ENCODE measurements around the gene AFAP1.

Gene AFAP1

GRCh38 chr4:7818399-7818911, 121.2 kb downstream of the AFAP1 start:
- DNase-seq: no peak

DNA sequence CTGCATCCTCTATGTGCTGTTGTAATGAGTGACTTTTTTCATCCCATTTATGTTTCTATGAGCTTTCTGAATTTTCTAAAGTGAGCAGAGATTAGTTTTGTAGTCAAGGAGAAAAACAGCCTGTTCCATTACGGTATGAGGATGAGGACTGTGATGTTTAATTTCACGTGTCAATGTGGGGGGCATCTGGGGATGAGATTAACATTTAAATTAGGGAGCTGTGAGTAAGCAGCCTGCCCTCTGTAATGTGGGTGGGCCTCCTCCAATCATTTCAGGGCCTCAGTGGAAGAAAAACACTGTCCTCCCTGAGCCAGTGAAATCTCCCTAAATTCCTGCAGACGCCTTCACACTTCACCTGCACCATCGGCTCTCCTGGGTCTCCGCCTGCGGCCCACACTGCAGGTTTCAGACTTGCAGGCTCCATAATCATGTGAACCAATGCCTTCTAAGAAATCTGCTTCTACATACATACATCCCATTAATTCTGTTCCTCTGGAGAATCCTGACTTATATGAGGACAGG, 121.7 kb downstream of the AFAP1 start:
- DNase-seq: no peak

GRCh38 chr4:7816771-7817170, 122.9 kb downstream of the AFAP1 start:
- DNase-seq: no peak

GRCh38 chr4:7815981-7816380, 123.7 kb downstream of the AFAP1 start:
- no peak for DNase-seq

DNA sequence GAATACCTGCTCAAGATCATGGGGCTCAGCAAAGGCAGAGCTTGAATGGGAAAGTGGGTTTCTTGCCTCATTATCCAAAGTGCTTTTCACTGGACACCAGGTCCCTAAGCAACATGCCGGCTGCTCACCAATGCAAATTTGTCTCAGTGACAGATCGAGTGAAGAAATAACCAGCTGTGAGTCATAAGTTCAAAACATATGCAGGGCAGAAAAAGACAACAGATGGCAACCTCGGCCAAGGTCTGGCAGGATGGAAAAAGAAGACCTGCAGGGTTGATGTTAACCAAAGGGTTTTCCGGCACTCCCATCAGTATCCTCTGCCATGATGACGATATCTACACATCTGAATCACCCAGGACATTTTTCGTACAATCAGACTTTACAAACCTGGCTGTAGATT, 124.1 kb downstream of the AFAP1 start:
- no peak for DNase-seq

DNA sequence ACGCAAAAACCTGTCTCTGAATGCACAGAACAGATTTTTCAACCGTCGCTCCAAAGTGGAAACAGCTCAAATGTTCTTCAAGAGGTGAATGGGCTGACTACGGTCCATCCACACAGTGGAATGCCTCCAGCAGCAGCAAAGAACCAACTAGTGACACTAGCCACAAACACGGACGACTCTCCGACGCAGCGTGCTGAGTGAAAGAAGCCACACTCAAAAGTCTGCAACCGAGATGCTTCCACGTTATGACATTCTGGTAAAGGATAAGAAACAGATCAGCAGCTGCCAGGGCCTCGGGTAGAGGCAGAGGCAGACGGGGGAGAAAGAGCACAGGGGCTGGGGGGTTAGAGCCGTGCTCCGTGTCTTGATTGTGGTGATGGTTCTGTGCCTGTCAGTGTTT, 125.2 kb downstream of the AFAP1 start:
- no peak for DNase-seq

DNA sequence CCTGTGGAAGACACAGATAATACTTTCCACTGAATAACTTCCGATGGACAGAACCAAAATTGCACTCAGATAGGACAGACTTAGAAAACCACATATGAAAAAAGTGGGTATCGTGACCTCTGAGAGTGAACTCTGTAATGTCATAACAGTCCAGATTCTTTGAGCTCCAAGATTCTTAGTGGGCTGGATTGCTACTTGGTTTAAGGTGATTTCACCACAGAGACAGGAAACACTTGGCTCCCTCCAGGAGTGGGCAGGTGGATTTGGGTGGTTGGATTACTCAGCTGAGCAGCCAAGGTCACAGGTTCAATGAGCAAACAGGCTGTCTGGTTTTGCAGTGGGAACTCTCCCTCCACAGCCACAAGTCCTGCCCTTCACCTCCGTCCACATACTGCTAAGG, 126.0 kb downstream of the AFAP1 start:
- no peak for DNase-seq

- DNase-seq: no peak
Observed at GRCh38 chr4:7812921-7813320, 126.7 kb downstream of the AFAP1 start.

- DNase-seq: no peak
Observed at GRCh38 chr4:7812231-7812857, 127.3 kb downstream of the AFAP1 start.

GRCh38 chr4:7811536-7812191, 128.0 kb downstream of the AFAP1 start:
- no peak for DNase-seq

DNA sequence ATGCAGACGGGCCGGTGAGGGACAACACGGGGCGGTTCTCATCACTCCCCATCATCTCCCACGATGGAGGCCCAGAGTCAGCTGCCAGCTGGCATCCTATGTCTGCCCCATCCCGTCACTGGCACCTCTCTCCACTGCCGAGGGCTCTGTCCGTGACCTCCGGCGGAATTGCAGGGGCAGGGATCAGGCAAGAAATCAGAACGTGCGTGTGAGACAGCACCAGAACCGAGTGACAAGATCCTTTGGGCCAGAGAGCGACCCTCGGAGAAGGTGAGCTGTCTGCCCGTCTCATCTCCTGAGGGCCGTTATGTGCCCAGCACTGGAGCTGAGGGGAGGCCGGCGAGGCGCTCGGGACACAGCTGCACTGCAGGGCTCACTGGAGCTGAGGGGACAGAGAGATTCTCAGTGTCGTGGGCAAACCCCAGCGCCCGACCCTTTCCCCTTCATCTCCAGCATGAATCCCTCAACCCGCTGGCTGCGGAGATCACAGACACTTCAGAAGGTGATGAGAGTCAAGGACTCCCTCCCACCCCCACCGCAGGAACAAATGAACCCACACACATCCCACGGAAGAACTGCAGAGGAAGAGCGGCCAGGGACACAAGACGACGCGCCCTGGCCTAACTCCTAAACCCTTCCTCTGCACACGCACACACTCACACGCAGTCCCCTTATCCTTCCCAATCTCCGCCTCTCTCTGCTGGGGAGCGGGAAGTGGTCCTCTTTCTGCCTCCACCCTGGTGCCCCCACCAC, 128.7 kb downstream of the AFAP1 start:
- DNase-seq: no peak

- no peak for DNase-seq
Observed at GRCh38 chr4:7808752-7809151, 130.9 kb downstream of the AFAP1 start.

DNA sequence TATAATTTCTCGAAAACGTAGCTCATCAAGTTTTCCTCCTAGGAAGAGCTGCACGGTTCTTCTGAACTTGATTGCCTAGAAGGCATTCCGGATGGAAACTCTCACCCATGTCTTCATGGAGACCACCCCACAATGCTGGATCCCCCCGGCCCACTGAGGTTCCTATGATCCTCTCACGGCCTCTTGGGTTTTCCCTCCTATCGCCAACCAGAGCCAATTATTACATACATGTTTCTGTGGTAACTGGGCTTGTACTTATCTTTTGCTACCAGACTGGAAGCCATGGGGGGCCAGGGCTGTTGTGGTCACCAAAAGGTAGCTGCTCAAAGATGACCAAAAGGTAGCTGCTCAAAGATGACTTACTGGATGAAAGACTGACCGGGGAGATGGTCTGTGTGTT, 131.5 kb downstream of the AFAP1 start:
- no peak for DNase-seq

GRCh38 chr4:7807351-7807921, 132.2 kb downstream of the AFAP1 start:
- no peak for DNase-seq

DNA sequence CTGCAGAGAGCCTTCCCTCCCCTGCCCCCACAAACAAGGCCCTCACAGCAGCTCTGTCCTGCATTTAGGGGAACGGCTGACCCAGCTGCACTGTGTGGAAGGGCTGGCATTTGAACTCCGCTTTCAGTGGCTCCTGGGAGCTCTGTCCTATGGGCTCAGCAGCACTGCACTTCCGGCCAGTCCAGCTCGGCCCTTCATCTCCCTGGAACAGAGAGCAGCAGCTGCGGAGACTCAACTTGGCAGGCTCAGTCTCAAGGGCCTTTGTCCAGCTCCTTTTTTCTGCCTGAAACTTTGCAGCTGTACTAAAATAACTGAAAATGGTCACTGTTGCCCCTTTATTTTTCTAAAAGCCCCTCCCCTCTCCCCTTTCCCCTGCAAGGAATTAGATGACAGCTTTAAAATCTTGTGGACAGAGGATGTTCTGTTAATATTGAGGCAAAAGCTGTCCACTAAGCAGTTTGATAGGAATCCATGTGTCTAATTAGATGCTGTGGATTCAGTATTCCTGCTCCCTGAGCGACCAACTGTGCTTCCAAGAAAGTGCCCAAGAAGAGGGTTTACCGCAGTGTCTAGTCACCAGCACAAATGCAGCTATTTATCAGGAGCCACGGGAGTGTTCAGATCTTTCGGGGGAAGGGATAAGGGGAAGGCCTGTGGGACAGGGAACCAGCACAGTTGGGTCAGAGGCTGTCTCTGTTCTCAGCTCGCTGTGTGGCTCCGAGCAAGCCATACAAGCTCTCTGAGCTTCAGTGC, 133.1 kb downstream of the AFAP1 start:
- no peak for DNase-seq

GRCh38 chr4:7805533-7806337, 133.9 kb downstream of the AFAP1 start:
- no peak for DNase-seq

- no peak for DNase-seq
Observed at GRCh38 chr4:7804756-7805385, 134.8 kb downstream of the AFAP1 start.

DNA sequence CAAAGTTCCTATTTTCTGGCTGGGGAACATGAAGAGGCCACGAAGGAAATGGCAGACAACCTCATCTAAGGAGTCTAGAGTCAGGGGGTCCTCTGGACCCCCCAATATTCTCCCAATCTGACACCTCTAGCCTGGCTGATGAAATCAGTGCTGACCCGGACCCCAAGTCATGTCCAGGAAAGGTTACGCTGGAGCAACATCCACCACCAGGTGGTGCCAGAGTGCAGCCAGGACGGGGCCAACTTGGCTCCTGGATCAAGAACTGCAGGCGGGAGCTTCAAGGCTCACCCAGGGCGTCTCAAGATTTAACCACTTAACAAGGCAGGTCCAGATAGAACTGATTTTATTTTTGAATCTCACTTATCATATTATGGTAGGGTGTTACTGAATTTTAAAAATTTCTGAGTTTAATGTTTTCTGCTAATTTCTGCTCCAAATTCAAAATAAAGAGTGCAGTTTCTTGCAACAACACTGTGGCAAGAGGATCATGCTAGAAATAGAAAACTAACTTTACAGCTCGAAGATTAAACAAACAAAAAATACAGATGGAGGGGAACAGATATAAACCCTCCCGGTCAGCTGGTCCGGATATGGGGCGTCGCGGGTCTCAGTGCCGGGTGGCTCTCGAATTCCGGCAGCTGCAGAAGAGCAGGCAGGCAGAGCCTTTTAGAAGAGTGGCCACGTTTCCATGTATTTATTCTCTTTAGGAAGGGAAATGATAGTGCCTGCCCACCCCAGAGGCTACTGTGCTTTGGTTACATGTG, 135.5 kb downstream of the AFAP1 start:
- peak; percentile 60 to 76 (median 74) for DNase-seq

DNA sequence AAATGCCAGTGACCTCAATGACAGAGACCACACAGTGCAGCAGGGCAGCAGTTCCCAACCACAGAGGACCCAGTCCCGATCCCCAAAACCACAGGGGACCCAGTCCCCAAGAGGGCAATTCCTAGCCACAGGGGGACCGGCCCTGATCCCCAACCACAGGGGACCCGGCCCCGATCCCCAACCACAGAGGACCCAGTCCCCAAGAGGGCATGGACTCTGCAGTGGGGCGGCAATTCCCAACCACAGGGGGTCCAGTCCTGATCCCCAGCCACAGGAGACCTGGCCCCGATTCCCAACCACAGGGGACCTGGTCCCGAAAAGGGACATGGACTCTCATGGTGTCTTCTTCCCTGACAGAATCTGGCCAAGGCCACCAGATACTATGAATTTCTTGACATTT, 136.3 kb downstream of the AFAP1 start:
- no peak for DNase-seq

DNA sequence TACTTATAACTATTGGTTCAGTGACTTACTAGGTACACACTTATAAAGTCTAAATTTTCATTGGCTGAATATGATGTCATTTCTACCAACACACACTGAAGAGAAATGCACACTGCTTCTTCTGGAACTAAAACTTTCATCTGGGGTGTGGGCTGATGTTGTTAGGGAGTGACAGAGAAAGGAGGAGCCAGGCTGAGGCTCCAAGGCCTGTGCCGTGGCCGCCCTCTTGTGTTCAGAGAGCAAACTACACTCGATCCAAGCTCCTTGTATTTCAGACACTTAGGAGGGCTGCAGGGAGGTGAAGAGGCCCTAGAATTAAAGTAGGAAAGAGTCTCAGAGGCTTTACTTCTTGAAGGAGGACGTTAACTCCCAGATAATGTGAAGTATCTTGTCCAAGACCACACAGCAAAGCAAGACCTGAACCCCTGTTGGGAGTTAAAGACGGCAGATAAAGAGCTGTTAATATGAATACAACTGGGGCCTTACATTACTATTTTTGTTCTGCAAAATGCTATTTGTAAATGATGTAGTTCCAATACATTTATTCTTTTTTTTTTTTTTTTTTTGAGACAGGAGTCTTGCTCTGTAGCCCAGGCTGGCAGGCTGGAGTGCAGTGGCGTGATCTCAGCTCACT, 137.5 kb downstream of the AFAP1 start:
- peak; percentile 15 to 64 (median 60) for DNase-seq

All from activated naive CD4-positive, alpha-beta T cell (primary cell).